Stimulated activated CD8-positive, alpha-beta memory T cell treated with anti-CD3 and anti-CD28 coated beads, Interleukin-12 subunit alpha, Interleukin-12 subunit beta, amount 100 ng/mL, for 4 hours (primary cell): ENCODE measurements around the gene VPS13A.

ENCODE experiments used
- DNase-seq: peaks from one replicate; pipeline ENCODE4 v3.0.0-alpha.2; 2020; ENCODE audit warnings: low read depth

VPS13A gene

GRCh38 chr9:77457916-77458592 is 280.7 kb downstream of the VPS13A start:
- DNase-seq = peak; percentile 8

DNA sequence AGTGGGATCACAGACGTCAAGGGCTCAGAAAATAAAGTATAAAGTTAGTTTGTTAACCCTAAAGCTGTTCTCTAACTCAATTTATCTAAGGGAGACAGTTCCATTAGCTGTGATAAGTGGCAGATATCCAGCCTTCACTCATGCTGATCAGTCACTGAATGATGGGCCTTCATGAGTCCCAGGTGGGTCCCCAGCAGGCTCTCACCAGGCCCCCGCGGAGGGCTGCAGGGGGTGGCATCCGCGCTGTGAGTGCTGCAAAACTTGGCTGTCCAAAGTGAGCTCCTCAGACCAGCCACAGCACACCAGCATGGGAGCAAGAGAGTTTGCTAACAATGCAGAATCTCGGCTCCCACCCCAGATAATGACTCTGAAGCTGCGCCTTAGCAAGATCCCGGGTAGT is 283.6 kb downstream of the VPS13A start:
- DNase-seq = no peak

GRCh38 chr9:77462066-77462465 is 284.7 kb downstream of the VPS13A start:
- no peak for DNase-seq

GRCh38 chr9:77463151-77463550 is 285.8 kb downstream of the VPS13A start:
- no peak for DNase-seq

GRCh38 chr9:77464661-77465060 is 287.3 kb downstream of the VPS13A start:
- DNase-seq = no peak

DNA sequence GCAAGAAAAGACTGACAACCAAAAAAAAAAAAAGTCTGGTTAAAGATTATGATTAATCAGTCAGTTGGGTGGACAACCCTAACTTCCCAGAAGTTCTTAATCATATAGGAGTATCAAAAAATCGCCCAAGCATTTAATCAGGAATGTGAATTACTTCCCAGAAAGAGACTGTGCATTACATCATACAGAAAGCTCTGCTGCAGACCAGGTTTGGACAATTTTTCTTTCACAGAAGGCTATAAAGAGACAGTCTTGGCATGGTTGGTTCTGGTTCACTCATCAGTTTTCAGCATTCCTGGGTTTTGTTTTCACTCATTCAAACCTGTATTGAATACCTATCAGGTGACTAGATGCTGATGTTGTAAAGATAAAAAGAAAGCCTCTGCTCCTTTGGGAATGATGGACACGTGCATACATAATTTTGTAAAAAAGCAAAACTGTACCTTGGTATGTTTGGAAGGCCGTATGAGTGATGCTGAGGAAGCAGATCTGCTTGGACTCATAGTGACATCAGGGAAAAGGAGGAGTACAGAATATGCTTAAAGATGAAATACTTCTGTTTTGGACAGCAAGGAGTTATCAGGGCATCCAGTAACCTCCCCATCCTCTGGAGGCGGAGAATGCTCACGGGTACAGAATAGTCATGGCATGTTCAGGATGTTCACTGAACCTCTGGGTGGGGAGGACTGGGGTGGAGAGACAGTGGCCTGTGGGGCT is 292.3 kb downstream of the VPS13A start:
- DNase-seq = no peak
